AG04449 (cell line): ENCODE measurements around the gene EXPH5.

Source experiments
- CTCF ChIA-PET: fragments of 350-600 bp; formaldehyde crosslinking; extraction: SDS; loops from one replicate; lab custom pipeline; 2021; ENCODE audit warnings: antibody characterized with exemption; lab: Yijun Ruan, JAX
- POLR2A ChIA-PET: fragments of 400-600, 350-600 bp; formaldehyde crosslinking; extraction: SDS; loops from one replicate; lab custom pipeline; 2020; ENCODE audit warnings: antibody characterized with exemption, inconsistent platforms; lab: Yijun Ruan, JAX
- DNase-seq: peaks from one replicate; pipeline ENCODE4 v3.0.0-alpha.2; 2010; ENCODE audit warnings: low read depth, low spot score
- H3K4me3 ChIP-seq: 2 replicates; pipeline ENCODE4 v1.5.1; 2011; ENCODE audit warnings: low read depth, mild to moderate bottlenecking, control low read depth, low read length
- CTCF ChIP-seq: IDR thresholded peaks from one replicate; pipeline ENCODE4 v1.5.1; 2011; ENCODE audit warnings: mild to moderate bottlenecking, moderate library complexity, low read length, control low read depth, inconsistent platforms; ENCODE audit not compliant: insufficient read depth; ENCODE audit errors: missing control alignments

The EXPH5 gene

DNA sequence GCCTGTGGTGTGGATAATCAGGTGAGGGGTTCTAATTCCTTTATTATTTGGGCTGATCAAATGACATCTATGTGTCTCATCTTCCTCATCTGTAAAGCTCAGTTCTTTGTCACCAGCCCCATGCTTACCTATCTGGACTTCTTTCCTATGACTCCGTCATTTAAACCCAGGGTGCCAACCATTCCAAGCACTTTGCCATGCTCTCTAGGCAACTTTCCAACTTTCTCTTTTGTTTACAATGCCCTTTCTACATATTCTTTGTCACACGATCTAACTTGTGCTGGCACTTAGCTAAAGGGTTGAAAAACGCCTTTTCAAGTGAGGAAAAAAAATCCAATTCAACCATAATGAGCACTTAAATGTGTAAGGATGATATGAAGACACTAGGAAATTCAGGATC, 27.9 kb downstream of the EXPH5 start:
- no peak for DNase-seq
- CTCF ChIA-PET = no interaction called here
- POLR2A ChIA-PET = no interaction called here
- TF ChIP-seq CTCF = no peak
- H3K4me3 ChIP-seq = no peak overlapping the region

DNA sequence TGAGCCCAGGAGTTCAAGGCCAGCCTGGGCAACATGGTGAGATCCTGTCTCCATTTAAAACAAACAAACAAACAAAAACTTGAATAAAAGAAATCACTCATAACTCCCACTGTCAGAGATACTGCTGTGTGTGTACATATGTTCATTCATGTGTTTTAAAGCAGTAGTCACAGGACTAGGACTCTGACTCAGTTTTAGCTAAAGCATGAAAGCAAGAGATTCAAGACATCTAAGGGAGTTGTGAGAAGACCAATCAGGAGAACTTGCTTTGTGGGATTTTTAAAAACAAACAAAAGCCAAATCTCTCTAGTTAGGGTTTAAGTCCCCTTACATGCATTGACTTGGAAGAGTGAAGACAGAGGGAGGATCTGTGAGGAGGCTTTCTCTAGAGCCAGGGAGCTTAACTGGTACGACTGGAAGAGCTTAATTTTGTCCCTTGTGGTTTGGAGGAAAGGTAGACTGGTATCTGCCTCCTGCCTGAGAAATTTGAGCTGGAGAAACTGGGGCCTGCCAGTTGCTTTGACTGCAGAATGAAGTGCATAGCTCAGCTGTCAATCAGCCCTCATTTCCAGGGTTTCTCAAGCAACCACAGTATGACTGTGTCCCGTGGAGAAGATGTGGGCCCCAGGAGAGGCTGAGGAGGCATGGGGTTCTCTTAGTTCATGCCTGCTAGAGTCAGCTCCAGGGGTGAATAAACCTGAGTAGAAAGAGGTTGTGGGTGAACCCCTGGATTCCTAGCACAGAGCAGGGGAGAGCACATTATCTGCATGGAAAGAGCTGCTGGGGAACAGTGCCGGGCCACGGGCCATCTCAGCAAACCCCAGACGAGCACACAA, 30.6 kb downstream of the EXPH5 start:
- ChIA-PET CTCF (no interaction called here), POLR2A (no interaction called here)
- TF ChIP-seq CTCF = no peak
- no peak overlapping the region for H3K4me3 ChIP-seq
- no peak for DNase-seq

GRCh38 chr11:108561535-108561991, 32.0 kb downstream of the EXPH5 start:
- POLR2A ChIA-PET = no interaction called here
- no peak for TF ChIP-seq CTCF
- peak; percentile 17 for DNase-seq
- CTCF ChIA-PET = no interaction called here
- H3K4me3 ChIP-seq = no peak overlapping the region

GRCh38 chr11:108559904-108560303, 33.7 kb downstream of the EXPH5 start:
- ChIA-PET CTCF (no interaction called here), POLR2A (no interaction called here)
- H3K4me3 ChIP-seq = no peak overlapping the region
- no peak for TF ChIP-seq CTCF
- peak; percentile 93 for DNase-seq

- ChIA-PET POLR2A (no interaction called here), CTCF (no interaction called here)
- H3K4me3 ChIP-seq = no peak overlapping the region
- no peak for TF ChIP-seq CTCF
- peak; percentile 49 for DNase-seq
Observed at GRCh38 chr11:108559340-108559739, 34.2 kb downstream of the EXPH5 start.

GRCh38 chr11:108558222-108558621, 35.3 kb downstream of the EXPH5 start:
- ChIA-PET CTCF (interaction anchor here (1.0 kb wide), 1 partner anchor 8 kb away, joined by 3 read pairs; no protein-coding TSS in a partner anchor), POLR2A (no interaction called here)
- no peak overlapping the region for H3K4me3 ChIP-seq
- TF ChIP-seq CTCF = no peak
- no peak for DNase-seq
